Stomach (tissue), 4 donors: ENCODE results near the gene ATP5MC2.

Experiments used
- POLR2AphosphoS5 ChIP-seq, 3 donors: sonication (generic); formaldehyde crosslinking; IDR thresholded peaks; one replicate each; pipeline ENCODE4 v1.6.1; 2016; ENCODE audit warnings: antibody characterized with exemption in 3 of 3
- TF ChIP-seq, protein P1 (sequence below), 7 experiments: fragments of 450-650 bp in 4 of 7; fragments of 200-600 bp in 3 of 7; sonication (generic) in 3 of 7; IDR thresholded peaks; one replicate each; pipeline ENCODE4 v1.5.1; 2016 to 2019; ENCODE audit warnings: antibody characterized with exemption in 7 of 7, control low read depth in 2 of 7, mild to moderate bottlenecking in 1 of 7

DNA sequence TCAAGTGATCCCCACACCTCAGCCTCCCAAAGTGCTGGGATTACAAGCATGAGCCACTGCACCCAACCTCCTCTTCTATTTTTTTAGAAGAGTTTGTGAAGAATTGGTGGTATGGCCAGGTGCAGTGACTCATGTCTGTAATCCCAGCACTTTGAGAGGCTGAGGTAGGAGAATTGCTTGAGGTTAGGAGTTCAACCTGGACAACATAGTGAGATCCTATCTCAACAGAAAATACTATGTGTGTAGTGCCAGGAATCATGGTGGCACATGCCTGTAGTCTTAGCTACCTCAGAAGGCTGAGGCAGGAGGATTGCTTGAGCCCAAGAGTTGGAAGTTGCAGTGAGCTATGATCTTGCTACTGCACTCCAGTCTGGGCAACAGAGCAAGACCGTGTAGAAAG lies 44.2 kb downstream of the ATP5MC2 start:
- TF ChIP-seq, protein P1, sequence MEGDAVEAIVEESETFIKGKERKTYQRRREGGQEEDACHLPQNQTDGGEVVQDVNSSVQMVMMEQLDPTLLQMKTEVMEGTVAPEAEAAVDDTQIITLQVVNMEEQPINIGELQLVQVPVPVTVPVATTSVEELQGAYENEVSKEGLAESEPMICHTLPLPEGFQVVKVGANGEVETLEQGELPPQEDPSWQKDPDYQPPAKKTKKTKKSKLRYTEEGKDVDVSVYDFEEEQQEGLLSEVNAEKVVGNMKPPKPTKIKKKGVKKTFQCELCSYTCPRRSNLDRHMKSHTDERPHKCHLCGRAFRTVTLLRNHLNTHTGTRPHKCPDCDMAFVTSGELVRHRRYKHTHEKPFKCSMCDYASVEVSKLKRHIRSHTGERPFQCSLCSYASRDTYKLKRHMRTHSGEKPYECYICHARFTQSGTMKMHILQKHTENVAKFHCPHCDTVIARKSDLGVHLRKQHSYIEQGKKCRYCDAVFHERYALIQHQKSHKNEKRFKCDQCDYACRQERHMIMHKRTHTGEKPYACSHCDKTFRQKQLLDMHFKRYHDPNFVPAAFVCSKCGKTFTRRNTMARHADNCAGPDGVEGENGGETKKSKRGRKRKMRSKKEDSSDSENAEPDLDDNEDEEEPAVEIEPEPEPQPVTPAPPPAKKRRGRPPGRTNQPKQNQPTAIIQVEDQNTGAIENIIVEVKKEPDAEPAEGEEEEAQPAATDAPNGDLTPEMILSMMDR (IDR thresholded peaks at IDR 0.05), result no peak
- no peak for TF ChIP-seq POLR2AphosphoS5 (IDR thresholded peaks at IDR 0.05)
